NB4 (cell line): ENCODE results near the gene RABAC1.
"Not testable (repeated sequence)": the region's sequence is repeated elsewhere in the genome, so short reads cannot be mapped to it uniquely, and the experiment has no call there.

Experiments
- DNase-seq: peaks from one replicate; pipeline ENCODE4 v3.0.0; 2010; ENCODE audit warnings: low read depth
- H3K4me3 ChIP-seq: one replicate; pipeline ENCODE4 v1.5.1; 2011; ENCODE audit warnings: mild to moderate bottlenecking, low read depth, low read length, moderate library complexity
- CTCF ChIP-seq: IDR thresholded peaks from one replicate; pipeline ENCODE4 v1.5.1; 2012; ENCODE audit warnings: low read depth, low read length
- MAX ChIP-seq: IDR thresholded peaks from 2 replicates; pipeline ENCODE4 v1.6.1; 2011; ENCODE audit warnings: low read depth, low read length
- MYC ChIP-seq: IDR thresholded peaks from 2 replicates; pipeline ENCODE4 v1.6.1; 2011; ENCODE audit warnings: low read depth, low read length
- POLR2A ChIP-seq: IDR thresholded peaks from 2 replicates; pipeline ENCODE4 v1.6.1; 2011; ENCODE audit warnings: mild to moderate bottlenecking; ENCODE audit not compliant: insufficient read length; ENCODE audit errors: extremely low read depth

The RABAC1 gene

GRCh38 chr19:41939861-41940730, 19.0 kb downstream of the RABAC1 start:
- no peak for DNase-seq
- no peak overlapping the region for H3K4me3 ChIP-seq
- TF ChIP-seq MYC = no peak
- TF ChIP-seq CTCF = no peak
- no peak for TF ChIP-seq POLR2A
- TF ChIP-seq MAX = no peak

- H3K4me3 ChIP-seq, DNase-seq: not testable (repeated sequence)
Observed at GRCh38 chr19:41939209-41939608, 19.9 kb downstream of the RABAC1 start.

- H3K4me3 ChIP-seq = no peak overlapping the region
- TF ChIP-seq CTCF = no peak
- TF ChIP-seq POLR2A = no peak
- TF ChIP-seq MYC = no peak
- no peak for TF ChIP-seq MAX
- DNase-seq = no peak
Observed at GRCh38 chr19:41937525-41938468, 21.3 kb downstream of the RABAC1 start.

GRCh38 chr19:41936961-41937360, 22.2 kb downstream of the RABAC1 start:
- no peak overlapping the region for H3K4me3 ChIP-seq
- TF ChIP-seq POLR2A = no peak
- no peak for TF ChIP-seq CTCF
- DNase-seq = no peak

- no peak overlapping the region for H3K4me3 ChIP-seq
- no peak for DNase-seq
- TF ChIP-seq MYC (no peak), MAX (no peak), POLR2A (no peak), CTCF (no peak)
Observed at GRCh38 chr19:41936416-41936850, 22.7 kb downstream of the RABAC1 start.

GRCh38 chr19:41935760-41936415, 23.2 kb downstream of the RABAC1 start:
- no peak for DNase-seq
- H3K4me3 ChIP-seq = no peak overlapping the region
- TF ChIP-seq POLR2A (no peak), CTCF (no peak), MAX (no peak)
